ENCODE results near the gene SMG6.
"Not testable (repeated sequence)": the region's sequence is repeated elsewhere in the genome, so short reads cannot be mapped to it uniquely, and the experiment has no call there.

Gene SMG6

DNA sequence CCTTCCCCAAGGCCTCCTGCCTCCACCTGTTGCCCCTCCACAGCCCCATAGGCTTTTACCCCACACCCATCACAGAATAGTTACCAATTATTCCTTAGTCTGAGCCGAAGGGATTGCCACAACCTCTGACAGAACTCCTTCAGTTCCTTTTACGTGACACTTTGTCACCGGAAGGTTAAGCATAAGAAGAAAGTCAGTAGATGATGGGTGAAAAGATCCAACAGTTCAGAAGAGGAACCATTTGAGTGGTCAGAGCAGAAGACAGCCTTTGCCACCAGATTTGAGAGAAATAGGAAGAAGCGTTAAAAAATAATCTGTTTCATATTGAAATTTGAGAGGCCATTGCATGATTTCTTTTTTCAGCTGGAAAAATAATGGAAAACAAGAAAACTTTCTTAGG, 1.3 kb upstream of the SMG6 start:
- DNase-seq (ENCODE audit: low spot score) = no peak

- DNase-seq (ENCODE audit: low spot score) = no peak
Measured at GRCh38 chr17:2302778-2303203, 794 bp downstream of the SMG6 start.

DNA sequence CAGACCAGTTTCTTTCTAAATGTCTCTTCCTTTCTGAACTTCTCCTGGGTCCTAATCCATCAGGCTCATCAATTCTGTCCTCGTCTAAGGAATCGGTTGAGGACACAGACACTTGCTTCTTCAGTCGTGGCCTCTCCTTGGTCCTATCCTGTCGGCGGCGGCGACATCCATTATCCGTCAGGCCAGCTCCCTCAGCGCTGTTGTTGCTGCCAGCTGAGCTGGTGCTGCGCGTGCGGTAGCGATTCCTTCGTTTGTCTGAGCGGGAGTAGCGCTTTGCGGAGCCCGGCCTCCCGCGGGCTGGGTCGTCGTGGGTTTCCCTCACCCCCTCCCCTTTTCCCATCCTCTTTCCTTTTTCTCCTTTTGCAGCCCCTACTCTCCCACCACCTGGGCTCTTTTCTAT, 3.8 kb downstream of the SMG6 start:
- DNase-seq (ENCODE audit: low spot score) = no peak

GRCh38 chr17:2299136-2299535, 4.4 kb downstream of the SMG6 start:
- no peak for DNase-seq (ENCODE audit: low spot score)

- no peak for DNase-seq (ENCODE audit: low spot score)
Measured at GRCh38 chr17:2297023-2297422, 6.6 kb downstream of the SMG6 start.

DNA sequence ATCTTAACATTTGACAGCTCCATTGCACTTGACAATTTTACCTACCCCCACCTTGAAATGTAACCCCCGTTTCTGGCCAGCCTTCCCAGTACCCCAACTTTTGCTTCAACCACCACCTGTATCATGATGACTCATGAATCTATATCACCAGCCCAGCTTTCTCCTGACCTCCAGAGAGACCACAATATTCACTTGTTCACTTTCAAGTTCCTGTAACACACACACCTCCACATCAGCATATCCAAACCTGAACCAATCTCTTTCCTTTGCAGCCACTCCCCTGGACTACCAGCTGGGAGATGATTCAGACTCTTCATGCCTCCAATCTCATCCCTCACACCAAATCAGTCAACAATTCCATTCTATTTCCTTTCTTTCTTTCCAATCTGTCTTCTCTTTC, 8.0 kb downstream of the SMG6 start:
- no peak for DNase-seq (ENCODE audit: low spot score)

- peak; percentile 17 for DNase-seq (ENCODE audit: low spot score)
Measured at GRCh38 chr17:2292100-2292499, 11.5 kb downstream of the SMG6 start.

DNA sequence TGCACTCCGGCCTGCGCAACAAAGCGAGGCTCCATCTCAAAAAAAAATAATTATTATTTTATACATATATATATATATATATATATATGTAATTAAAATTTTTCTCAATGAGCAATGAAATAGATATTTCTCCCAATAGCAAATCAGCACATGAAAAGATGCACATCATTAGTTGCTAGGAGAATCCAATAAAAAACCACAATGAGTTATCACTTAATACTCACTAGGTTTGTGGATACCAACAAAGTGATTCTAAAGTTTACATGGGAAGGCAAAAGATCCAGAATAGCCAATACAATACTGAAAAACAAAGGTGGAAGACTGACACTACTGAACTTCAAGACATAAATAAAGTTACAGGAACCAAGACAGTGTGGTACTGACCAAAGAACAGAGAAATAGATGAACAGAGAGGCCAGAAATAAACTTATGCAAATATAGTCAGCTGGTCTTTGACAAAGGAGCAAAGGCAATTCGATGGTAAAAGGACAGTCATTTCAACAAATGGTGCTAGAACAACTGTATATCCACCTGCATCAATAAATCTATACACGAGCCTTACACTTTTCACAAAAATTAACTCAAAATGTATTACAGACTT, 13.6 kb downstream of the SMG6 start:
- peak; percentile 26 for DNase-seq (ENCODE audit: low spot score)

DNA sequence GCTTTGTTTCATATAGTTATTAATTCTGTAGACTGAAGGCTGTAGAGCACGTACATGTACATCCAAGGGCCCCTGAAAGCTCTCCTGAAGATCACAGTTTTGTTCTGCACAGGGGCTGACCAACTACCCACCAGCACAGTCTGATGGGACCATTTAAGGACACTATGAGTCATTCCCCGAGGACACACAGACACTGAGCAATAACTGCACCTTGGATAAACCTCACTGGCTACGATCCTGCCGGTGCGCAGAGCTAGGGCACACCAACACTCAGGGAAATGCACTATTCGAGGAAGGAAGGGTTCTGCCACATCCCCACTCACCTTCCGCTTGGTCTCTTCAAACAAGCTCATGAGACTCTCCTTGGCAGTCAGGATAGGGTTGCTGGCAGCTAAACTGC, 20.3 kb downstream of the SMG6 start:
- DNase-seq (ENCODE audit: low spot score) = no peak

GRCh38 chr17:2282297-2282873, 21.2 kb downstream of the SMG6 start:
- peak; percentile 73 for DNase-seq (ENCODE audit: low spot score)

- DNase-seq (ENCODE audit: low spot score) = no peak
Measured at GRCh38 chr17:2279707-2280106, 23.9 kb downstream of the SMG6 start.

DNA sequence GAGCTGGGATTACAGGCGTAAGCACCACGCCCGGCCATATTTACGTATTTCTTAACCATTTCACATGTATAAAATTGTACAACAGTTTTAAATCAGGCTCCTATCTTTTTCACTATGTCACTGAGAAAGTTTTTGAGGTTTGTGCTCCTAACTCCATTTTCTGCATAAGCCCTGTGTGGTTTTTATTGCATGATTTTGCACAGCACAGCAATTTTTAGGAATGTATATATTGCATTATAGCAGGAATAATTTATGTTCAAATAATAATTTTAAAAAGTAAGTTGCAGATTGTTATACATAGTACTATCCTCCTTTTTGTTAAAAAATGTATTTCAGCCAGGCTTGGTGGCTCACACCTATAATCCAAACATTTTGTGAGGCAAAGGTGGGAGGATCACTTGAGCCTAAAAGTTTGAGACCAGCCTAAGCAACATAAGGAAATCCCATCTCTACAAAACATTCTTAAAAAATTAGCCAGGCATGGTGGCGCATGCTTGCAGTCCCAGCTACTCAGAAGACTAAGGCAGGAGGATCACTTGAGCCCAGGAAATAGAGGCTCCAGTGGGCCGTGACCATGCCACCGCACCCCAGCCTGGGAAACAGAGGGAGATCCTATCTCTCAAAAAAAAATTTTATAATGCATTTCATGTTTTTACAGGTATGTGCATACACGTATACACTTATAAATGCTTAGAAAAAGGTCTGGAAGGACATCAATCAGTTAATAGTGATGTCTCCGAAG, 26.0 kb downstream of the SMG6 start:
- no peak for DNase-seq (ENCODE audit: low spot score)

DNA sequence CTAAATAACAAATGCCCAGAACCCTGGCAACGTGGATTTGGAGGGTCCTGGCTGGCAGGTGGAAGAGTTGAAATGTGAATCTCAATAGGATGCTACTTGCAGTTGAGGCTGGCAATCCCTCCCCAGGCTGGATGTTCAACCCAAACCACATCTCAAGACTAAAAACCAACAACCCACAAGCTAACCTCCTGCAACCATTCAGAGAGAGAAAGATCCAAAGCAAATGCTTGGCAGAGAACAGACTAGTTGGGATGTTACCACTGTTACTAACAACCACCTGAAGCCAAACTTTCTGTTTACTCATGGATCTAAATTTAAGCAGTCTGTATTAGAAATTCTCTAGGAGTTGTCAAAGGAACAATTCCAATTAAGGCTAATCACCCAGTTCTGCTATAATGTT, 27.9 kb downstream of the SMG6 start:
- no peak for DNase-seq (ENCODE audit: low spot score)

- DNase-seq (ENCODE audit: low spot score) = no peak
Measured at GRCh38 chr17:2274414-2274813, 29.2 kb downstream of the SMG6 start.

- no peak for DNase-seq (ENCODE audit: low spot score)
Measured at GRCh38 chr17:2271985-2272702, 31.4 kb downstream of the SMG6 start.

DNA sequence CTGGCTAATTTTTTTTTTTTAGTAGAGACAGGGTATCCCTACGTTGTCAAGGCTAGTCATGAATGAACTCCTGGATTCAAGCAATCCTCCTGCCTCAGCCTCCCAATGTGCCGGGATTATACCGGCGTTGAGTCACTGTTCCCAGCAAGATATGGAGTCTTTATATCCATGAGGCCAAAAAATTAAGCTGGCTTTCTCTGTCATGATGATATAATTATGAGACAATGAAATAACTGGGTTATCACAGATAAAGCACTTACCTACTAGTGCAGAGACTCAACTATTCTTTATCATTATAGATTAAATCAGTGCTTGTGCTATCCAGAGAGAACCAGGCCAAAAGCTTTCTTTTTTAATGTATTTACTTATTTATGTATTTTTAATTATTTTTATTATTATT, 36.2 kb downstream of the SMG6 start:
- no peak for DNase-seq (ENCODE audit: low spot score)

DNA sequence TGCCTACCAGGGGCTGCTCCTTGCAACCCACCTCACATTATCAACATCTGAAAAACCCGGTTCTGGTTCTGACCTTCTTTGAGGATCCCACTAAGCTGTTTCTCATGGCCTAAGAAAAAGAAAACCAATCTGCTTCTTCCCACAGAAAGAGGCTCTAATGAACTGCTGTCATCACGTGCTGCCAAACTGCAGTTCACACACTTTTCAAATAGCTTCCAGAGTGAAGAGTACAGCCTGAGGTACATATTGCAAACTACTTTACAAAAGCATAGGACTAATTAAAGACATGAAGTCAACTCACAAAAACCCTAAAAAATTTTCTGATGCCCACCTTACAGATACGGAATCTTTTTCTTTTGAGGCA, 36.7 kb downstream of the SMG6 start:
- DNase-seq (ENCODE audit: low spot score) = no peak

DNA sequence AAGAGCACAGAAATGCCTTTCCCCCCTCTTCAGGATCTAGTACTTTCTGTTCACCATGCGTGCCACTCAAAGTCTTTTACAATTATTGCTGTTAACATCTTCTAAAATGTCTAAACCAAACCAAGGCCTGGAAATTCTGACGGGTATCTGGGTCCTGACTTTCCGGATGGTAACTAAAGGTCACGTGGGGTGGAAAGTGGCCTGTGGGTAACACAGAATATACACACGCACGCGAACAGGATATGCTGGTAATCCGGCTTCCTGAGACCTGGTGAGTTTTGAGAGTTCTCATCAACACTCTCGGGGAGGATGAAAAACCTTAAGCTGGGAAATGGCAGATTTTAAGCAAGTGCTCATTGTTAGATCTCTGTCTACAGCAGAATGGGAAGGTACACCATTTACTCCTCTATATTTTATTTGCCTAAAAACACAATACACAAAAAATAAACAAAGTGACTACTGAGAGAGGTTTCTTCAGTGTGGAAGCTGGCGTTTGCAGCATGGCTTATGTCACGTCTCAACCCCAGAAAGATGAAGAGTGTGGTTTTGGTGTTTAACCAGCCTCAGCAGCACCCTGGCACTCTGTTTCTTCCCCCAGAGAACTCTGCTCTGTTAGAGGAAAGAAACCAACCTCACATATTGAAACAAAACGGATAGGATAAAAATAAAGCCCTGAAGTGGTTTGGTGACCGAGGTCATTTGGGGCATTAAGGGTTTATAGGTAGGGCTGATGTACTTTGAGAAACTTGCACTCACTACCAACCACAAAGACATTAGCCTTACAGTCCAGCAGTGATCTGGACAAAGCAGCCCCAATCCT, 37.3 kb downstream of the SMG6 start:
- no peak for DNase-seq (ENCODE audit: low spot score)

DNA sequence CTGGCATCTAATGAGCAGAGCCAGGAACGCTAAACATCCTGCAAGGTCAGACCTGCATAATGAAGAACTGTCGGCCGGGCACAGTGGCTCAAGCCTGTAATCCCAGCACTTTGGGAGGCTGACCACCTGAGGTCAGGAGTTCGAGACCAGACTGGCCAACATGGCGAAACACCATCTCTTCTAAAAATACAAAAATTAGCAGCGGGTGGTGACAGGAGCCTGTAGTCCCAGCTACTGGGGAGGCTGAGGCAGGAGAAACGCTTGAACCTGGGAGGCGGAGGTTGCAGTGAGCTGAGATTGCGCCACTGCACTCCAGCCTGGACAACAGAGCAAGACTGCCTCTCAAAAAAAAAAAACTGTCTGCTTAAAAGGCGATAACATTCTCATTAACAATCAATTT, 38.4 kb downstream of the SMG6 start:
- DNase-seq (ENCODE audit: low spot score) = not testable (repeated sequence)

- no peak for DNase-seq (ENCODE audit: low spot score)
Measured at GRCh38 chr17:2264067-2264860, 39.3 kb downstream of the SMG6 start.

Data from AG20443 (cell line).